DMS 273 treated with DMSO at 0.1 percent for 48 hours (cell line): ENCODE measurements around the gene EYS.

Source experiments
- DNase-seq: peaks from one replicate; lab custom pipeline; 2025; lab: John Stamatoyannopoulos, UW

The EYS gene

DNA sequence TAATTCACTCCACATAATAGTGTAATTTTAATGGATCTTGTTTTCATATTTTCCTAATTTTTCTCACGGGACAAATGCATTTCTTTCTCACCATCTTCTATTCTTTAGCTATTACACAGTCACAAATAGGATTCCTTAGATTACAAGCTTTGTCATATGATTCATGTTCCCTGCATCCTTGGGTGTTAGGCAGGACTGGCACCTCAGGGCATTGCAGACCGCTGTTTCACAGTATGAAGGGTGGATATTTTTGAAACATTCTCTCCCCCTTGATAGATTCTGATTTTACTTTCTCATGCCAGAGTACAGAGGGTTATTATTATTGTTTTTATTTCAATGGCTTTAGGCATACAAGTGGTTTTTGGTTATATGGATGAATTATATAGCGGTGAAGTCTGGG is 1469.0 kb downstream of the EYS start:
- DNase-seq = no peak

- DNase-seq = no peak
Observed at GRCh38 chr6:64233746-64234145, 1473.3 kb downstream of the EYS start.

DNA sequence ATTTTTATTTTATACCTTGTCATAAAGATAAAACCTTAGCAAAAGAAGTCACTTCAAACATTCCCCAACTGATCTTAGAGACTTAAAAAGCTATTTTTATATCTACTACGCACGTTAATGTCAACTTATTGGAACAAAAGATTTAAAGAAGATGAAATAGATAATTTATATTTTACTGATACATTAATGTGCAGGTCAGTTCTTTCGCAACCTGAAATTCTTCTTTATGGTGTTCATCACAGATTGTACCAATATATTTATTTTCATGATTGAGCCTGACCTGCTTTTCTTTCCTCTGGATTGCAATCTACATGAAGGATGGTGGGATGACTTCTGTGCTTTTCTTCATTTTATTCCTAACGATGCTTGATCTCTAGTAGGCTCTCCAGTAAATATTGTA is 1475.1 kb downstream of the EYS start:
- no peak for DNase-seq

GRCh38 chr6:64230530-64230929 is 1476.5 kb downstream of the EYS start:
- no peak for DNase-seq

GRCh38 chr6:64227863-64228262 is 1479.2 kb downstream of the EYS start:
- DNase-seq = no peak

DNA sequence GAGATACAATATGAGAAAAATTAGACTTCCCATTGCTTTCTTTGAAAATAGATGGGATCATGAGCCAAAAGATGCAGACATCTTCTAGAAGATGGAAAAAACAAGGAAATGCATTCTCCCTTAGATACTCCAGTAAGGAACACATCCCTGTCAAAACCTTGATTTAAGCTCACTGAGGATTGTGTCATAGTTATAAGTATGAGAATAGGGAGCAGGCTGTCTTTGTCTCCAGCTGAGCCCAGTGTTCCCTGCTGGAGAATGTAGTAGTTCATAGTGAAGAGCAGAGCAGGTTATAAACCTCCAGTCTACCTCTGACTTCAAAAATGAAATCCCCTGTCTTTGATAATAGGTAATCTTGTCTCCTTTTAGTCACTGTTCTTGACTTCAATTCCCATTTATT is 1481.5 kb downstream of the EYS start:
- DNase-seq = no peak

GRCh38 chr6:64224819-64225218 is 1482.2 kb downstream of the EYS start:
- DNase-seq = peak; percentile 87

GRCh38 chr6:64221776-64222175 is 1485.2 kb downstream of the EYS start:
- no peak for DNase-seq

- no peak for DNase-seq
Observed at GRCh38 chr6:64220801-64221200, 1486.2 kb downstream of the EYS start.

DNA sequence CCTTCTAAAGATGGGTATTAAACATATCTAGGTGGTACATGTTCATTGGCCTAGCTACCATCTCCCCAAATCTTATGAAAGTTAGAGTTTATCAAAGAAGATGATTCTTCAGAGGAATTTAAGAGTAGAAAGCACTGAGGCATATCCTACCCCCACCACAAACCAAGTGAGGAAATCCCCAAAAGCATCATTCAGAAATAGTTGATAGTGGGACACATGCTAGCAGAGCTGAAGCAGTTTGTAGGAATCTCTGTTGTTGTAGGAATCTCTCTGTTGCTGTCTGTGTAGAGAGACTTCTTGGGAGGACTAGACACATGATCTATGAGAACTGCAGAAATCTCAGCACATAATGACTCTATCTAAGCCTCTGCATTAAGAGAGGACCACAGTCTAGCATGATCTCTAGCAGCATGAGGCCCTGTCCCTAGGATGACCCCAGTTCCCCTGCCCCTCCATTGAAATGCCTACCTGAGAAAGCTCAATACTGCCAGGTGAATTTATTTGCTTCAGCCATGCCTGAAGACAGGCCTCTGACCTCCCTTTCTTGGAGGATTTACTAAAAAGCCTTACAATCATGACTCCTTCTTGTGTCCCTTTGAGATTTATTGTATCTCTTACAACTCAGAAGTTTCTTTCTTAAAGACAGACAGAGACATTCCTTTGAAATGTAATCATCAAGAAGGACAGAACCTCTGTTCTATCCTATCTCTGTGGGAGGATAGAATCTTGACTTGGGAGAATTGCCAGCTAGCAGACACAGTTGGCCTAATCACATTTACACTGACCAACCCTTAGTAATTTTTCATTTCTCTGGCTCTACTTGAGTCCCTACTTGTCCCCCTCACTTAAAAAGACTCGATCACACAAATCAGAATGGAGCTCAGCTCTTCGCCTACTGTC is 1489.1 kb downstream of the EYS start:
- no peak for DNase-seq

GRCh38 chr6:64214373-64214772 is 1492.7 kb downstream of the EYS start:
- DNase-seq = no peak

DNA sequence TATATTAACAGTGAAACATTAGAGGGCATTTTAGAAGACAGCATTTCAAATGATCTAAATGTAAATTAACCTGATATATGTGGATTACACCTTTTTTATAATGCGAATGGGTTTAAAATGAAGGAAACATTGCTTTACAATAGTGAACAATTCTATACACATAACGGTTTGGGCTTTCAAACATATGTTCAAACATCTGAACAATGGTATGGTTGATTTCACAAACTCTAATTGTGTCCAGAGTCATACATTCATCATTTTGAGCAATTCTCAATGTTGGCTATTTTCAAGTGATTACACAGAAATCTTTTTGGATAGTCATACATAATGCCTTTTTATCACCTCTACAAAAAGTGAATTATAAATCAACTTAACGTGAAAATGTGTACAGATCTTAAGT is 1493.3 kb downstream of the EYS start:
- no peak for DNase-seq

DNA sequence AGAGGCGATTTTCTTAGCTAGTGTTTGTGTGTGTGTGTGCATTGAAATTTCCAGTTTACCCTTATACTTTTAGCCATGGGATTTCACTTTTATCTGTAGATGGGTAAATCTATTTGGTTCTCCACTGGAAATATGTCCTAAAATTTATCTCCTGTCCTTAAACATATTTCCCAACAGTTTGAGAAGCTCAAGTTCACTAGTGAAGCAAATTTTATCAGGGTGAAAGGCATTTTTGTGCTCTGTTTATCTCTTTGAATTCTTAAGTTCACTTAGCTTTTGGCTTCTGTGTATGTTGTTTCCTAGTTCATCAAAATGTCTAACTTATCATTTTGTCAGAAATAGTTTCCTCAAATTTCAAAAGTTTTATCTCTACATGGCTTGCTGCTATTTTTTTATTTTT is 1509.8 kb downstream of the EYS start:
- DNase-seq = no peak

DNA sequence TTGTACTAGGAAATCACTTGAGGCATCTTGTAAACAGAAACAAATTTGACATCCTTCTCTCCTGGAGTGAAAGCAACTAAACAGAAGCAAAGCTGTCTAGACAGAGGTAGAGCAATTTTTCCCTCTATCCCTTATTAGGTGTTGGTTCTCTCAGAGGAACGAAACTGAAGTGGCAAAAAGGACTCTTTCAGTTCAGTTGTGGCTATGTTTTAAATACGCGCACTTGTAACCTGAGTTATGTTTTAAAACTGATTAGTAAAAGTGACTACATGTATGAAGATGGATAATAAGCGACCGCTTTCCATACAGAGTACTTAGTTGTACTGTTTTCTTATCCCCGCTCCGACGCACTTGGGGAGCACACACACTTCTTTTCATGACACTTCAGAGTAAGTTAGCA is 1520.4 kb downstream of the EYS start:
- no peak for DNase-seq

DNA sequence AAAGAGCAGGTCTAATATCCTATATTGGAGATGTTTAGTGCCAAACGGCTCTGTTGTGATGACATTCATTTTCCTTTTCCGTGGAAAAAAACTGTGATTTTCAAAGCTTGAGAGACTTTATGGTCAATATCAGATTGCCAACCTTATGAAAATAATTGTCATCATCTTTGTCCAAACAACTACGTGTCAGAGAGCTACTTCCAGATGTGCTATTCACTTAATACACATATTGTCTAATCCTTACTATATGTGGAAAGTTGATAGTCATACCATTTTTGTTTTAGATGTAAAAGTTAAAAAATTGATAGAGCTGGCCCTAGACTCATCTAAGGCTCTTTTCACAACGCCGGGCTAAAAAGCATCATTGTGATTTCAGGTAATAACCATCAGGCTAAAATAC is 1521.4 kb downstream of the EYS start:
- DNase-seq = no peak

GRCh38 chr6:64175296-64175695 is 1531.7 kb downstream of the EYS start:
- no peak for DNase-seq

GRCh38 chr6:64170316-64170715 is 1536.7 kb downstream of the EYS start:
- DNase-seq = no peak

DNA sequence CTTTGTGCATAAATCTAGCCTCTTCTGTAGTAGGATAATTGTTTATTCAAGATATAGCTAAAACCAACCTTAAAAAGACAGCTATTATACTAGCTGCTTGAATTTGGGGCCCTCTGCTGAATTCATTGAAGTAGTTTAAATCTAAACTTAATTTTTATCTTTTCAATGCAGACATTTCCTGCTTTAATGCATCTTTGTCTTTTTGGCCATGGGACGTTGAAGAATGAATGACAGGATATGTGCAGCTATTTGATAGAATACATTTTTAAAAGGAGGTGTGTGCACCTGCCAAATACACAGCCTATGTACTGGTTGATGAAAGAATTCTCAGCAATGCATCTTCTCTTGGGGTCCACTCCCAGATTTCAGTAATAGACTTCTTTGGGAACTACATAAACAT is 1546.5 kb downstream of the EYS start:
- no peak for DNase-seq

GRCh38 chr6:64155063-64155462 is 1552.0 kb downstream of the EYS start:
- no peak for DNase-seq

GRCh38 chr6:64146876-64147275 is 1560.2 kb downstream of the EYS start:
- no peak for DNase-seq

DNA sequence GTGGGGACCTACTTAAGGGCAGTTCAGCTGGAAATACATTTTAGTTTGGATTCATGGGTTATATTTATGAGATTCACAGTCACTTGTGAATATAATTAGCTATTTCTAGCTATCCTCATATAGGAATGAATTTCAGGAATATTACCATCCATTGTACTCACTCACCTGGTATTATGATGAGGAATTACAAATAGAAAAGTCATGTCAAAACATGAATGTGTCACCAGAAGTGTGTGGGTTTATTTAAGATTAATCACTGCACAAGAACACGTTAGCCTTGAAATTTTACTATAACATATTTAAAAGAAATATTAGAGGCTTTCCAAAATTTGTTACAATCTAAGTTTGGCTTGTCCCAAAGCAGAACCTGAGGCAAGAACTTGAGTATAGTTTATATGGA is 1560.9 kb downstream of the EYS start:
- no peak for DNase-seq

DNA sequence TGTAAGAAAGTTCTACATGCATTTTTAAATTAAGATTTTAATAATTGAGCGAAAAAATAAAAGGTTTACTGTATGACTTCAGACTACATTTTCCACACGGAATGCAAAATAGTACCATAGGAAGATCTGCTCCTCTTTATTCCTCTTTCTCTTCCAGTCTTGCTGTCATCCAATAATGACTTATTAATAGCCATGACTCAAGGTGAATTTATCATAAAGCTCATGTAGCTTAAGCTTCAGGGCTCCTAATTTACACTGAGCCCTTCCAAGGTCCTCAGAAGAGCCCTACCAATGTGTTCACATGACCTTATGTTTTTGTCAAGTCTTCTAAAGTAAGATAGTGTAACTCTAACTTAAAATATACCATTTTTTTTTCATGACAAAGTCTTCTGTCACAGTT is 1561.4 kb downstream of the EYS start:
- no peak for DNase-seq

DNA sequence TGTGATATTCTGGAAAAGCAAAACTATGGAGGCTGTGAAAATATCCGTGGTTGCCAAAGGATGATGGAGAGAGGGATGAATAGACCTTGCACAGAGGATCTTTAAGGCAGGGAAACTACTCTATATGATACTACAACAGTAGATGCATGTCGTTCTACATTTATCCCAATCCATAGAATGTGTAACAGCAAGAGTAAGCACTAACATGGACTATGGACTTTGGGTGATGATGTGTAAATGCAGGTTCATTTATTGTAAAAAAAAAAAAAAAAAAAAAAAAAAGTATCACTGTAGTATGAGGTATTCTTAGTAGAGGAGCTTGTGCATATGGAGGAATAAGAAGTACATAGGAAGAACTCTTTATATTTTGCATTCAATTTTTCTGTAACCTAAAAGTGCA is 1563.9 kb downstream of the EYS start:
- no peak for DNase-seq

GRCh38 chr6:64141680-64142079 is 1565.3 kb downstream of the EYS start:
- no peak for DNase-seq
